GM12878 (cell line): ENCODE results near the gene IKBIP. TPM values are rescaled to one million over a fixed set of nuclear protein-coding genes. Genes with fewer than 3 reads are reported as not detected.

Source experiments
- BMI1 ChIP-seq: fragments of 450-650 bp; IDR thresholded peaks from 2 replicates; pipeline ENCODE4 v1.6.1; 2016; ENCODE audit warnings: mild to moderate bottlenecking, moderate library complexity, borderline replicate concordance
- DPF2 ChIP-seq: fragments of 450-650 bp; IDR thresholded peaks from 2 replicates; pipeline ENCODE4 v1.6.1; 2017; ENCODE audit warnings: mild to moderate bottlenecking
- PAX8 ChIP-seq: fragments of 450-650 bp; IDR thresholded peaks from 2 replicates; pipeline ENCODE4 v1.6.1; 2017; ENCODE audit warnings: mild to moderate bottlenecking, moderate library complexity
- PML ChIP-seq: IDR thresholded peaks from 2 replicates; pipeline ENCODE4 v1.6.1; 2012; ENCODE audit warnings: low read length, inconsistent platforms
- TCF3 ChIP-seq: IDR thresholded peaks from 2 replicates; pipeline ENCODE4 v1.6.1; 2012; ENCODE audit warnings: low read depth, mild to moderate bottlenecking, low read length, borderline replicate concordance; ENCODE audit not compliant: insufficient read depth
- ZNF384 ChIP-seq: IDR thresholded peaks from 2 replicates; pipeline ENCODE4 v1.6.1; 2012; ENCODE audit warnings: low read depth, mild to moderate bottlenecking, low read length, improper control_type of control experiment, borderline replicate concordance
- polyA plus RNA-seq, 11 experiments: library from polyadenylated mRNA; depleted of rRNA in 4 of 11; unstranded in 6 of 11; stranded (reverse) in 5 of 11; fragments of >200 nt; fragmentation: Nextera tagmentation in 4 of 11; fragmentation: Illumina TruSeq in 1 of 11; extraction: Ambion mirVana in 4 of 11; extraction: Trizol in 1 of 11; gene quantifications; 1 replicate in 1 of 11; 2 replicates in 10 of 11; pipeline versions ENCODE4 v1.2.1 to v1.2.3, GENCODE V29; 2011 to 2016; ENCODE audit warnings: inconsistent platforms in 2 of 11, missing spikeins in 2 of 11, low read depth in 1 of 11
- total RNA-seq, 4 experiments: library from RNA; depleted of rRNA in 3 of 4; stranded (reverse); fragments of >200 nt in 3 of 4; fragmentation: Illumina TruSeq in 1 of 4; extraction: Trizol in 1 of 4; gene quantifications; 2 replicates each; pipeline versions ENCODE4 v1.2.1 to v1.2.3, GENCODE V29; 2013 to 2021
- TF ChIP-seq, protein P1 (sequence below): fragments of 450-650 bp; IDR thresholded peaks from 2 replicates; pipeline ENCODE4 v1.6.1; 2017; ENCODE audit warnings: mild to moderate bottlenecking, moderate library complexity
- TF ChIP-seq, protein P2 (sequence below): fragments of 450-650 bp; IDR thresholded peaks from 2 replicates; pipeline ENCODE4 v1.6.1; 2016; ENCODE audit warnings: mild to moderate bottlenecking, moderate library complexity, borderline replicate concordance

IKBIP gene
- total and polyA plus RNA-seq, 10 of the 15 experiments (the other 5 are each of a cell fraction or from before 2014, with no cell fraction given): 5.4 to 34.5 (median 18.4) TPM

DNA sequence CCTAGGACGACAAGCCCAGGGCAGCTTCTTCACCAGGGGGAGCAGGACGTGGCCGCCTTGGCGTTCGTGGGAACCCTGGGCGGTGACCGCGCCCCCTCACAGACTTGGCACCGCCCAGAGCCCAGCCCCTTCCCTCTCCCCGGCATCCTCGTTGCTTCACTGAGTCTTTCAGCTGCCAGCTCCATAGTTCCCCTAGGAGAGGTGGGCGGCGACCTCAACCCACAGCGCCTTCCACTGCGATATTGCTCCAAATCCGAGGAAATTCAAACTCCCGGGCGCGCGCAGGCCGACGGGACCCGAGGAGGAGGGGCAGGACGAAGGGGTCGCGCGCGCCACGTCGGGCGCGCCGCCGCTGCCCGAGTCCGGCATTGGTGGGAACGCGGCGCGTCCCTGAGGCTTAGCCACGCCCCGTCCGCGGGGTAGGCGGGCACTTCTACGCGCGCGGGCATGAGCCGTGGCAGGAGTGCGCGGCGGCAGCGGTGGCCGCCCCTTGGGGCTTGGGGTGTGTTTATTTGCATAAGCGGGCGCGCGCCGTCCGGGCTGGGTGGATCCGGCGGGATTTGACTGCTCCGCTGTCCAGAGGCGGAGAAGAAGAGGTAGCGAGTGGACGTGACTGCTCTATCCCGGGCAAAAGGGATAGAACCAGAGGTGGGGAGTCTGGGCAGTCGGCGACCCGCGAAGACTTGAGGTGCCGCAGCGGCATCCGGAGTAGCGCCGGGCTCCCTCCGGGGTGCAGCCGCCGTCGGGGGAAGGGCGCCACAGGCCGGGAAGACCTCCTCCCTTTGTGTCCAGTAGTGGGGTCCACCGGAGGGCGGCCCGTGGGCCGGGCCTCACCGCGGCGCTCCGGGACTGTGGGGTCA lies at the start of gene IKBIP, which contains the start of gene APAF1 (continued):
- TF ChIP-seq ZNF384 (no peak), BMI1 (no peak), PAX8 (no peak), PML (peak; percentile 75; the same call in 1 of the 2 replicates), TCF3 (no peak; the same call in 1 of the 2 replicates), DPF2 (no peak; the same call in none of the 2 replicates)
- TF ChIP-seq, protein P1, sequence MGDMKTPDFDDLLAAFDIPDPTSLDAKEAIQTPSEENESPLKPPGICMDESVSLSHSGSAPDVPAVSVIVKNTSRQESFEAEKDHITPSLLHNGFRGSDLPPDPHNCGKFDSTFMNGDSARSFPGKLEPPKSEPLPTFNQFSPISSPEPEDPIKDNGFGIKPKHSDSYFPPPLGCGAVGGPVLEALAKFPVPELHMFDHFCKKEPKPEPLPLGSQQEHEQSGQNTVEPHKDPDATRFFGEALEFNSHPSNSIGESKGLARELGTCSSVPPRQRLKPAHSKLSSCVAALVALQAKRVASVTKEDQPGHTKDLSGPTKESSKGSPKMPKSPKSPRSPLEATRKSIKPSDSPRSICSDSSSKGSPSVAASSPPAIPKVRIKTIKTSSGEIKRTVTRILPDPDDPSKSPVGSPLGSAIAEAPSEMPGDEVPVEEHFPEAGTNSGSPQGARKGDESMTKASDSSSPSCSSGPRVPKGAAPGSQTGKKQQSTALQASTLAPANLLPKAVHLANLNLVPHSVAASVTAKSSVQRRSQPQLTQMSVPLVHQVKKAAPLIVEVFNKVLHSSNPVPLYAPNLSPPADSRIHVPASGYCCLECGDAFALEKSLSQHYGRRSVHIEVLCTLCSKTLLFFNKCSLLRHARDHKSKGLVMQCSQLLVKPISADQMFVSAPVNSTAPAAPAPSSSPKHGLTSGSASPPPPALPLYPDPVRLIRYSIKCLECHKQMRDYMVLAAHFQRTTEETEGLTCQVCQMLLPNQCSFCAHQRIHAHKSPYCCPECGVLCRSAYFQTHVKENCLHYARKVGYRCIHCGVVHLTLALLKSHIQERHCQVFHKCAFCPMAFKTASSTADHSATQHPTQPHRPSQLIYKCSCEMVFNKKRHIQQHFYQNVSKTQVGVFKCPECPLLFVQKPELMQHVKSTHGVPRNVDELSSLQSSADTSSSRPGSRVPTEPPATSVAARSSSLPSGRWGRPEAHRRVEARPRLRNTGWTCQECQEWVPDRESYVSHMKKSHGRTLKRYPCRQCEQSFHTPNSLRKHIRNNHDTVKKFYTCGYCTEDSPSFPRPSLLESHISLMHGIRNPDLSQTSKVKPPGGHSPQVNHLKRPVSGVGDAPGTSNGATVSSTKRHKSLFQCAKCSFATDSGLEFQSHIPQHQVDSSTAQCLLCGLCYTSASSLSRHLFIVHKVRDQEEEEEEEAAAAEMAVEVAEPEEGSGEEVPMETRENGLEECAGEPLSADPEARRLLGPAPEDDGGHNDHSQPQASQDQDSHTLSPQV: no peak
- TF ChIP-seq, protein P2, sequence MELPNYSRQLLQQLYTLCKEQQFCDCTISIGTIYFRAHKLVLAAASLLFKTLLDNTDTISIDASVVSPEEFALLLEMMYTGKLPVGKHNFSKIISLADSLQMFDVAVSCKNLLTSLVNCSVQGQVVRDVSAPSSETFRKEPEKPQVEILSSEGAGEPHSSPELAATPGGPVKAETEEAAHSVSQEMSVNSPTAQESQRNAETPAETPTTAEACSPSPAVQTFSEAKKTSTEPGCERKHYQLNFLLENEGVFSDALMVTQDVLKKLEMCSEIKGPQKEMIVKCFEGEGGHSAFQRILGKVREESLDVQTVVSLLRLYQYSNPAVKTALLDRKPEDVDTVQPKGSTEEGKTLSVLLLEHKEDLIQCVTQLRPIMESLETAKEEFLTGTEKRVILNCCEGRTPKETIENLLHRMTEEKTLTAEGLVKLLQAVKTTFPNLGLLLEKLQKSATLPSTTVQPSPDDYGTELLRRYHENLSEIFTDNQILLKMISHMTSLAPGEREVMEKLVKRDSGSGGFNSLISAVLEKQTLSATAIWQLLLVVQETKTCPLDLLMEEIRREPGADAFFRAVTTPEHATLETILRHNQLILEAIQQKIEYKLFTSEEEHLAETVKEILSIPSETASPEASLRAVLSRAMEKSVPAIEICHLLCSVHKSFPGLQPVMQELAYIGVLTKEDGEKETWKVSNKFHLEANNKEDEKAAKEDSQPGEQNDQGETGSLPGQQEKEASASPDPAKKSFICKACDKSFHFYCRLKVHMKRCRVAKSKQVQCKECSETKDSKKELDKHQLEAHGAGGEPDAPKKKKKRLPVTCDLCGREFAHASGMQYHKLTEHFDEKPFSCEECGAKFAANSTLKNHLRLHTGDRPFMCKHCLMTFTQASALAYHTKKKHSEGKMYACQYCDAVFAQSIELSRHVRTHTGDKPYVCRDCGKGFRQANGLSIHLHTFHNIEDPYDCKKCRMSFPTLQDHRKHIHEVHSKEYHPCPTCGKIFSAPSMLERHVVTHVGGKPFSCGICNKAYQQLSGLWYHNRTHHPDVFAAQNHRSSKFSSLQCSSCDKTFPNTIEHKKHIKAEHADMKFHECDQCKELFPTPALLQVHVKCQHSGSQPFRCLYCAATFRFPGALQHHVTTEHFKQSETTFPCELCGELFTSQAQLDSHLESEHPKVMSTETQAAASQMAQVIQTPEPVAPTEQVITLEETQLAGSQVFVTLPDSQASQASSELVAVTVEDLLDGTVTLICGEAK: no peak
